Sigmoid colon (tissue), 7 donors: ENCODE results near the gene MAP3K8. TPM values are rescaled to one million over a fixed set of nuclear protein-coding genes. Genes with fewer than 3 reads are reported as not detected.
A peak's percentile ranks its signal among the peaks of the same experiment; 100 is the strongest.

Experiments
- DNase-seq: peaks from one replicate; pipeline ENCODE4 v3.0.0-alpha.2; 2019
- H3K27ac ChIP-seq, 4 donors: fragments of 200-600 bp; sonication (generic); one replicate each; pipeline ENCODE4 v1.5.1; 2016 to 2019; ENCODE audit warnings: mild to moderate bottlenecking in 1 of 4
- H3K27me3 ChIP-seq, 3 donors: fragments of 200-600 bp; sonication (generic); one replicate each; pipeline ENCODE4 v1.5.1; 2019; ENCODE audit warnings: mild to moderate bottlenecking in 1 of 3
- H3K36me3 ChIP-seq, 4 donors: fragments of 200-600 bp; sonication (generic); one replicate each; pipeline ENCODE4 v1.5.1; 2016 to 2019
- H3K4me1 ChIP-seq, 4 donors: fragments of 200-600 bp; sonication (generic); one replicate each; pipeline ENCODE4 v1.5.1; 2017 to 2019
- H3K4me3 ChIP-seq, 4 donors: fragments of 200-600 bp; sonication (generic); one replicate each; pipeline ENCODE4 v1.5.1; 2017 to 2019; ENCODE audit warnings: mild to moderate bottlenecking in 2 of 4, moderate library complexity in 1 of 4
- H3K9me3 ChIP-seq, 4 donors: fragments of 200-600 bp in 3 of 4; sonication (generic) in 3 of 4; one replicate each; pipeline versions ENCODE4 v1.5.1 to v1.6.1; 2013 to 2019
- CTCF ChIP-seq, 4 experiments: fragments of 450-650 bp in 3 of 4; fragments of 200-600 bp in 1 of 4; IDR thresholded peaks; one replicate each; pipeline ENCODE4 v1.5.1; 2016 to 2019; ENCODE audit warnings: antibody characterized with exemption in 4 of 4, mild to moderate bottlenecking in 3 of 4, moderate library complexity in 2 of 4
- EP300 ChIP-seq, 4 donors: sonication (generic); formaldehyde crosslinking; IDR thresholded peaks; one replicate each; pipeline ENCODE4 v1.6.1; 2017; ENCODE audit warnings: antibody characterized with exemption in 4 of 4
- POLR2A ChIP-seq, 2 donors: fragments of 450-650 bp; IDR thresholded peaks; one replicate each; pipeline ENCODE4 v1.6.1; 2016; ENCODE audit warnings: antibody characterized with exemption in 2 of 2, mild to moderate bottlenecking in 2 of 2, moderate library complexity in 2 of 2
- POLR2AphosphoS5 ChIP-seq, 4 donors: sonication (generic); formaldehyde crosslinking; IDR thresholded peaks; one replicate each; pipeline ENCODE4 v1.6.1; 2017; ENCODE audit warnings: antibody characterized with exemption in 4 of 4
- WGBS, 2 donors: extraction: QIAGEN DNeasy Blood & Tissue Kit; methylation state at CpG; one replicate each; pipeline ENCODE4 v1.1.7; 2013; 5-methylcytosine and 5-hydroxymethylcytosine counted together
- intact Hi-C: fragments of 100-400 bp; cut with DNase I; formaldehyde crosslinking; loops from one replicate; pipeline ENCODE4 v1.15.1; 2023
- polyA plus RNA-seq, 3 donors: library from polyadenylated mRNA; stranded (reverse); fragments of 200-250 nt; gene quantifications; one replicate each; pipeline ENCODE4 v1.2.3, GENCODE V29; 2013
- total RNA-seq, 4 donors: library from RNA; depleted of rRNA; stranded (reverse); fragments of >200 nt; gene quantifications; one replicate each; pipeline ENCODE4 v1.1.0, GENCODE V29; 2016
- donor health status: healthy with polysubstance abuse.
- donor health status: Bipolar disorder and iron deficiency.
- donor health status: healthy.

Gene MAP3K8
- total and polyA plus RNA-seq, 7 donors, result 6.0 to 66.5 (median 16.9) TPM

GRCh38 chr10:30481603-30482002 is 47.6 kb downstream of the MAP3K8 start:
- Histone ChIP-seq H3K27me3 (no peaks in the 10 kb centered on the region), H3K9me3 (peaks cover 0 to 3% (median 0%) of the 10 kb centered on the region in 4 donors), H3K36me3 (no peaks in the 10 kb centered on the region), H3K27ac (no peak overlapping the region), H3K4me1 (no peaks in the 10 kb centered on the region), H3K4me3 (no peak overlapping the region)
- DNase-seq, result no peak
- TF ChIP-seq CTCF (IDR thresholded peaks at IDR 0.05) (no peak), POLR2A (IDR thresholded peaks at IDR 0.05) (no peak), EP300 (IDR thresholded peaks at IDR 0.05) (no peak), POLR2AphosphoS5 (IDR thresholded peaks at IDR 0.05) (no peak)
- intact Hi-C loops, result no loop called here

- WGBS, 2 donors, result 35 to 55% methylated on average over 6 of the region's 6 CpGs
- intact Hi-C loops, result no loop called here
These were observed 54.3 kb downstream of the MAP3K8 start for GRCh38 chr10:30488316-30488715.

GRCh38 chr10:30489346-30489745 is 55.4 kb downstream of the MAP3K8 start:
- Histone ChIP-seq H3K9me3 (no peaks in the 10 kb centered on the region), H3K4me1 (no peaks in the 10 kb centered on the region), H3K27ac (no peak overlapping the region), H3K36me3 (no peaks in the 10 kb centered on the region), H3K4me3 (no peak overlapping the region), H3K27me3 (no peaks in the 10 kb centered on the region)
- TF ChIP-seq CTCF (IDR thresholded peaks at IDR 0.05) (no peak), POLR2A (IDR thresholded peaks at IDR 0.05) (no peak), EP300 (IDR thresholded peaks at IDR 0.05) (no peak)
- DNase-seq, result no peak
- intact Hi-C loops, result no loop called here
- WGBS, 2 donors, result 39 to 59% methylated on average over 7 of the region's 7 CpGs

More at GRCh38 chr10:30488316-30488715, 54.3 kb downstream of the MAP3K8 start:
- Histone ChIP-seq H3K36me3 (no peaks in the 10 kb centered on the region), H3K27me3 (no peaks in the 10 kb centered on the region), H3K27ac (peak overlapping the region in 1 of 4 donors; percentile 36), H3K4me3 (no peak overlapping the region), H3K9me3 (no peaks in the 10 kb centered on the region), H3K4me1 (no peaks in the 10 kb centered on the region)
- DNase-seq, result no peak
- peak in 1 of 4 donors; percentile 8 for TF ChIP-seq POLR2AphosphoS5 (IDR thresholded peaks at IDR 0.05)
- no peak for TF ChIP-seq EP300 (IDR thresholded peaks at IDR 0.05)
- no peak for TF ChIP-seq CTCF (IDR thresholded peaks at IDR 0.05)
- no peak for TF ChIP-seq POLR2A (IDR thresholded peaks at IDR 0.05)

- intact Hi-C loops, result no loop called here
- no peak for TF ChIP-seq POLR2AphosphoS5 (IDR thresholded peaks at IDR 0.05)
- TF ChIP-seq CTCF (IDR thresholded peaks at IDR 0.05), result no peak
- TF ChIP-seq EP300 (IDR thresholded peaks at IDR 0.05), result no peak
- TF ChIP-seq POLR2A (IDR thresholded peaks at IDR 0.05), result no peak
- H3K36me3 ChIP-seq, result no peaks in the 10 kb centered on the region
- DNase-seq, result no peak
- no peaks in the 10 kb centered on the region for H3K9me3 ChIP-seq
- 87 to 92% methylated on average over 9 of the region's 9 CpGs for WGBS, 2 donors
- no peak overlapping the region for H3K4me3 ChIP-seq
- H3K4me1 ChIP-seq, result peaks cover 0 to 7% (median 0%) of the 10 kb centered on the region in 4 donors
- no peaks in the 10 kb centered on the region for H3K27me3 ChIP-seq
- no peak overlapping the region for H3K27ac ChIP-seq
These were observed 56.5 kb downstream of the MAP3K8 start for GRCh38 chr10:30490289-30491000.
